Measurements from ENCODE around the gene SH3BP5.
"Not testable (repeated sequence)": the region's sequence is repeated elsewhere in the genome, so short reads cannot be mapped to it uniquely, and the experiment has no call there.

DNA sequence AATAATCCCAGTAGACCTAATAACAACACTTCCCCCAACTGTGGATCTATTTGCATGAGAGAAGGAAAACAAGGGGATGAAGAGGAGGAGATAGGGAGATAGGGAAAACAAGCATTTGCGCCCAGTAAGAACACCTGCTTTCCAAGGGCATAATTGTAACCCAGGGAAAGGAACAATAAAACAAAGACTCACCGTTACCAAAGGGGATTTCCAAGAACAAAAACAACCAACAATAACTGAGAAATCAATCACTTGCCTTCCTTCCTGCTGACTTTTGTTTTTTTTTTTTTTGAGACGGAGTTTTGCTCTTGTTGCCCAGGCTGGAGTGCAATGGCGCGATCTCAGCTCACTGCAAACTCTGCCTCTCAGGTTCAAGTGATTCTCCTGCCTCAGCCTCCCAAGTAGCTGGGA, 24.3 kb upstream of the SH3BP5 start:
- not testable (repeated sequence) for TF ChIP-seq POLR2A (IDR thresholded peaks at IDR 0.05)
- TF ChIP-seq, protein P1, sequence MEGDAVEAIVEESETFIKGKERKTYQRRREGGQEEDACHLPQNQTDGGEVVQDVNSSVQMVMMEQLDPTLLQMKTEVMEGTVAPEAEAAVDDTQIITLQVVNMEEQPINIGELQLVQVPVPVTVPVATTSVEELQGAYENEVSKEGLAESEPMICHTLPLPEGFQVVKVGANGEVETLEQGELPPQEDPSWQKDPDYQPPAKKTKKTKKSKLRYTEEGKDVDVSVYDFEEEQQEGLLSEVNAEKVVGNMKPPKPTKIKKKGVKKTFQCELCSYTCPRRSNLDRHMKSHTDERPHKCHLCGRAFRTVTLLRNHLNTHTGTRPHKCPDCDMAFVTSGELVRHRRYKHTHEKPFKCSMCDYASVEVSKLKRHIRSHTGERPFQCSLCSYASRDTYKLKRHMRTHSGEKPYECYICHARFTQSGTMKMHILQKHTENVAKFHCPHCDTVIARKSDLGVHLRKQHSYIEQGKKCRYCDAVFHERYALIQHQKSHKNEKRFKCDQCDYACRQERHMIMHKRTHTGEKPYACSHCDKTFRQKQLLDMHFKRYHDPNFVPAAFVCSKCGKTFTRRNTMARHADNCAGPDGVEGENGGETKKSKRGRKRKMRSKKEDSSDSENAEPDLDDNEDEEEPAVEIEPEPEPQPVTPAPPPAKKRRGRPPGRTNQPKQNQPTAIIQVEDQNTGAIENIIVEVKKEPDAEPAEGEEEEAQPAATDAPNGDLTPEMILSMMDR (IDR thresholded peaks at IDR 0.05) = not testable (repeated sequence)

All from tibial nerve (tissue), 3 donors.